Right lobe of liver (tissue), 6 donors: ENCODE results near the gene COL23A1. TPM values are rescaled to one million over a fixed set of nuclear protein-coding genes. Genes with fewer than 3 reads are reported as not detected.

Source experiments
- ATAC-seq, 4 donors: fragments of 200-7000 bp; cut with Tn5 transposase; one replicate each; pipeline ENCODE4 v1.9.1; 2020; ENCODE audit warnings: mild to moderate bottlenecking in 4 of 4, moderate library complexity in 4 of 4
- DNase-seq, 3 donors: peaks; one replicate each; pipeline ENCODE4 v3.0.0-alpha.2; 2020
- H3K27ac ChIP-seq, 3 donors: fragments of 200-600 bp; one replicate each; pipeline ENCODE4 v1.8.0; 2022
- H3K27me3 ChIP-seq, 2 donors: fragments of 200-600 bp; one replicate each; pipeline ENCODE4 v1.8.0; 2022
- H3K36me3 ChIP-seq, 4 donors: fragments of 200-600 bp; sonication (generic) in 1 of 4; one replicate each; pipeline versions ENCODE4 v1.5.1 to v1.8.0; 2017 to 2022; ENCODE audit warnings: control low read depth in 1 of 4
- H3K4me1 ChIP-seq, 4 donors: fragments of 200-600 bp; sonication (generic) in 1 of 4; one replicate each; pipeline versions ENCODE4 v1.5.1 to v1.8.0; 2017 to 2022; ENCODE audit warnings: control low read depth in 1 of 4
- H3K4me3 ChIP-seq, 3 donors: fragments of 200-600 bp; one replicate each; pipeline ENCODE4 v1.8.0; 2022
- H3K9me3 ChIP-seq, 4 donors: fragments of 200-600 bp; sonication (generic) in 1 of 4; one replicate each; pipeline versions ENCODE4 v1.5.1 to v1.8.0; 2017 to 2022; ENCODE audit warnings: control low read depth in 1 of 4
- CTCF ChIP-seq, 4 donors: fragments of 200-600 bp in 3 of 4; fragments of 450-650 bp in 1 of 4; IDR thresholded peaks; one replicate each; pipeline versions ENCODE4 v1.5.1 to v1.8.0; 2016 to 2022; ENCODE audit warnings: antibody characterized with exemption in 4 of 4, mild to moderate bottlenecking in 2 of 4
- POLR2A ChIP-seq: fragments of 450-650 bp; IDR thresholded peaks from one replicate; pipeline ENCODE4 v1.6.1; 2017; ENCODE audit warnings: antibody characterized with exemption, mild to moderate bottlenecking
- WGBS: methylation state at CpG from one replicate; pipeline ENCODE4 v1.1.6; 2018; ENCODE audit warnings: low coverage, low lambda C conversion rate; ENCODE audit not compliant: insufficient coverage; ENCODE audit errors: missing lambda C conversion rate; 5-methylcytosine and 5-hydroxymethylcytosine counted together
- intact Hi-C, 2 donors: fragments of 100-400 bp; cut with DNase I; formaldehyde crosslinking; loops; one replicate each; pipeline versions ENCODE4 v1.11.2 to v1.14.1; 2022
- total RNA-seq, 6 experiments: library from RNA; depleted of rRNA in 2 of 6; stranded (reverse); fragments of >200 nt in 2 of 6; fragmentation: NEBNext Ultra II Directional in 3 of 6; extraction: Animal tissue kit (Norgen Biotek cat#: 25700) in 3 of 6; gene quantifications; one replicate each; pipeline versions ENCODE4 v1.1.0 to v1.2.4, GENCODE V29; 2016 to 2023
- donor health status: DM: no; HTN: yes; CAD: no.
- donor health status: DM: no; HTN: no; CAD: no.
- donor health status: DM: no; HTN: no; CAD: no.
- donor health status: DM: no; HTN: yes; CAD: no.
- donor health status: DM: no; HTN: yes; CAD: no.

The COL23A1 gene
- total RNA-seq, 6 experiments from 2014 or later, result 0.25 to 1.2 (median 0.50) TPM

DNA sequence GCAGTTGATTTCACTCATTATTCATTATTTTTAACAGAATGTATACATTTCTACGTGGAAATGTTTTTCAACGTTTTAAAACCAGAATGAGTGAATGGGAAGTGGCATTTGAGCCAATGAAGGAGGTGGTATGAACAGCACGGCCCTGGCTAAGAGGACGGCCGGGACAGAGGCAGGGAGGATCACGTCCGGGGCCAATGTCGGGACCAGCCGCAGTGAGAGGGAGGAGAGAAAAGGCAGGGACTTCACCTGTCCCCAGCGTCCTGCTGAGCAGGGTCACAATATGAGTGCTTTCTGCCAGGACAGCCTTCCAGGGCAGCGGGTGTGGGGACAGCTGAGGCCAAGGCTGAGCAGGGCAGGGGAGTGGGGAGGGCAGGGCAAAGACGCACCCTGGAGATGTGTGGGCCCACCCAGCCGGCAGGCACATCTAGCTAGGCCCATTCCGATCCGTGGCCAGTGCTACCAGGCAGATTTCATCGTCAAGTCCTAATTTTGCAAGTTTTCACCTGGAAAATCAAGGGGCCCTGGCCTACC lies 209.6 kb downstream of the COL23A1 start:
- WGBS, result 85% methylated on average over 11 of the region's 16 CpGs
- TF ChIP-seq POLR2A, result no peak
- no peak for TF ChIP-seq CTCF (IDR thresholded peaks at IDR 0.05)
- peak in 1 of 3 donors; percentile 44 for DNase-seq
- intact Hi-C loops, result no loop called here
- H3K4me3 ChIP-seq, result no peak overlapping the region
- H3K27ac ChIP-seq, result no peak overlapping the region
- H3K4me1 ChIP-seq, result no peaks in the 10 kb centered on the region
- H3K27me3 ChIP-seq, result no peaks in the 10 kb centered on the region
- H3K9me3 ChIP-seq, result no peaks in the 10 kb centered on the region
- no peak for ATAC-seq
- H3K36me3 ChIP-seq, result no peaks in the 10 kb centered on the region

- Histone ChIP-seq H3K27me3 (no peaks in the 10 kb centered on the region), H3K4me1 (no peaks in the 10 kb centered on the region), H3K4me3 (no peak overlapping the region), H3K9me3 (no peaks in the 10 kb centered on the region), H3K36me3 (no peaks in the 10 kb centered on the region), H3K27ac (no peak overlapping the region)
- DNase-seq (peak in 1 of 3 donors; percentile 7), ATAC-seq (no peak)
- intact Hi-C loops, result no loop called here
- no peak for TF ChIP-seq CTCF (IDR thresholded peaks at IDR 0.05)
- no peak for TF ChIP-seq POLR2A
- WGBS, result 92% methylated on average over 2 of the region's 2 CpGs
Measured at GRCh38 chr5:178380086-178380485, 210.1 kb downstream of the COL23A1 start.

DNA sequence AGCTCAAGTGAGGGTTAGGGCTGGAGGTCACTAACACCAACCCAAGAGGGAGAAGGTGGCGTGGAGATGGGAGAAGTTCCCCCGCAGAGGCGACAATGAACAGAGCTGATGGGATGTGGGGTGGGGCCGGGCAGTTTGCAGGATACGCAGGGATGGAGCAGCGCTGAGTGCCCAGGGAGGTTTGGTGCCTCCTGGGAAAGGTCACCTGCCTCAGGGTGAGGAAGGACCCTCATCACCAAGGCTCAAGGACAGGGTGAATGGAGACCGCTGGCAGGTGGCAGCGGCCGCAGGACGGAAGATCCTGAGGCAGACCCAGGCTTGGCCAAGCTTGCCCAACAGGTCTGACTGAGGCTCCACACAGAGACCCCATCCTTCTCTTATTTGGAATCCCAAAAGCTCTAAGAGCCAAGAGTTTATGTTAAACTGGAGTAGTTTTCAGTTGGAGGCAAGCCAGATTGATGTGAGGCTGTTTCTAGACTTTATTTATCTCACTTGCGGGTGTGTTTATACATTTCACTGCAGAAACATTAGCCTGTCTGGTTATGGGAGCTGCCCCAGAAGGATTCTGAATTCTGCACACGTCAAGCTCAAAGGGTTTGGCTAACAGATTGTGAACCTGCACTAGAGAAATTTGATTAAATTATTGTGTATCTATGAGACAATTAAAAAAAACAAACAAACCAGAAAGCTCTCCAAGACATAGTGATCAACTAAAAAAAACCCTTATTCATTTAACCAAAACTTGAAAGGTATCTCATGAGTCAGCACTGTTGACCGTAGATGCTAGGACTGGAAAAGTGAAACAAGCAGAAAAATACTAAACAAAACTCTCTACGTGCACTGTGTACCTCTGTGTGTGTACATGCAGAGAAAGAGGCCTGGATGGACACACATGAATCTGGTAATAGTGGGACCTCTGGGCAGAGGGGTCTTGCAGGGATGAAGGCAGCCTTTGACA lies 211.4 kb downstream of the COL23A1 start:
- Histone ChIP-seq H3K9me3 (no peaks in the 10 kb centered on the region), H3K4me3 (no peak overlapping the region), H3K36me3 (no peaks in the 10 kb centered on the region), H3K27ac (no peak overlapping the region), H3K27me3 (no peaks in the 10 kb centered on the region), H3K4me1 (no peaks in the 10 kb centered on the region)
- DNase-seq, result peak in 1 of 3 donors; percentile 33
- 71% methylated on average over 4 of the region's 14 CpGs for WGBS
- no peak for TF ChIP-seq POLR2A
- TF ChIP-seq CTCF (IDR thresholded peaks at IDR 0.05), result no peak
- no peak for ATAC-seq
- intact Hi-C loops, result no loop called here

- no peak overlapping the region for H3K27ac ChIP-seq
- no peaks in the 10 kb centered on the region for H3K9me3 ChIP-seq
- no peaks in the 10 kb centered on the region for H3K36me3 ChIP-seq
- intact Hi-C loops, result no loop called here
- TF ChIP-seq CTCF (IDR thresholded peaks at IDR 0.05), result no peak
- TF ChIP-seq POLR2A, result no peak
- DNase-seq, result peak in 1 of 3 donors; percentile 48
- no peak for ATAC-seq
- H3K27me3 ChIP-seq, result no peaks in the 10 kb centered on the region
- 97% methylated on average over 5 of the region's 21 CpGs for WGBS
- H3K4me1 ChIP-seq, result no peaks in the 10 kb centered on the region
- no peak overlapping the region for H3K4me3 ChIP-seq
Measured at GRCh38 chr5:178377583-178378270, 212.5 kb downstream of the COL23A1 start.
